Measurements from ENCODE around the gene SENP1. TPM values are rescaled to one million over a fixed set of nuclear protein-coding genes. Genes with fewer than 3 reads are reported as not detected.

SENP1 gene
- total and polyA plus RNA-seq, 2 of the 4 experiments (the other 2 are of a cell fraction), result 7.2 to 25.3 TPM

DNA sequence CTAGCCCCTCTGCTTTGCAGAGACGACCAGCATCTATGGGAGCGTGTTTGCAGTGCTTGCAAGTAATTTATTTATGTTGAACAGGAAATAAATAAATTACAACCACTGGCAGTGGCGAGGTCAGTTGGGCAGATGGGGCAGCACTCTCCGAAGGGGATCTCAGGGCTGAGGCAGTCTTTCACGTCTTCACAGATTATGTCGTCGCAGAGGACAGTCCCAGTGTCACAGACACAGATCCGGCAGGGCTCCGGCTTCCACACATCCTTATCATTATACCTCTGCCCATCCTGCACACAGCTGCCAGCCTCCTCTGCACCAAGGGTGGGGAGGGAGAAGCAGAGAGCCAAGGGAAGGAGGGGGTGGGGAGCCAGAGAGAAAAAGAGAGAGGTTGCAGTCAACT is 106.1 kb downstream of the SENP1 start:
- in situ Hi-C loops (cut with MboI; ENCODE audit: low sequenced_read_pairs), result no loop called here
- no peak overlapping the region for H3K4ac ChIP-seq (ENCODE audit: low read depth, low read length)
- dilution Hi-C loops (cut with HindIII; ENCODE audit: low sequenced_read_pairs, unreplicated experiment), result no loop called here

More for the DNA sequence above, 106.1 kb downstream of the SENP1 start:
- Histone ChIP-seq H3K4me3 (ENCODE audit: insufficient read depth, low read depth, low read length) (no peak overlapping the region), H4K20me1 (ENCODE audit: insufficient read depth, low read length) (peaks cover 6% of the 10 kb centered on the region; the same call in 1 of the 2 replicates), H3K4me1 (ENCODE audit: control insufficient read depth, insufficient read depth, low read length) (peaks cover 4% of the 10 kb centered on the region; the same call in 1 of the 2 replicates), H3K27me3 (ENCODE audit: control insufficient read depth, insufficient read depth, low read length) (peaks cover 76% of the 10 kb centered on the region), H3K23ac (ENCODE audit: low read depth, low read length) (no peak overlapping the region), H4K5ac (ENCODE audit: low read depth, low read length) (no peak overlapping the region), H3K79me1 (ENCODE audit: low read depth in 1 of 2, low read length in 2 of 2) (no peaks in the 10 kb centered on the region), H4K8ac (ENCODE audit: low read depth in 2 of 2, low read length in 2 of 2) (no peak overlapping the region), H3K14ac (replicated peaks; ENCODE audit: low read depth, low read length) (no peak overlapping the region), H2BK15ac (ENCODE audit: low read depth, low read length) (no peak overlapping the region), H2AK9ac (replicated peaks; ENCODE audit: low read depth, low read length, poor library complexity) (no peak overlapping the region), H3K36me3 (ENCODE audit: control insufficient read depth, insufficient read depth, low read length) (no peaks in the 10 kb centered on the region), H2BK5ac (ENCODE audit: low read depth, low read length, poor library complexity, severe bottlenecking) (no peak overlapping the region), H2BK120ac (ENCODE audit: low read depth, low read length) (no peak overlapping the region), H3K4me2 (ENCODE audit: low read depth, low read length) (no peak overlapping the region), H3K56ac (ENCODE audit: extremely low read depth, insufficient read depth, low read length) (no peak overlapping the region), H2BK20ac (ENCODE audit: low read depth, low read length) (no peak overlapping the region), H3K9me1 (ENCODE audit: insufficient read depth, low read length) (no peaks in the 10 kb centered on the region), H3K9me3 (ENCODE audit: control insufficient read depth, insufficient read depth, low read length) (no peaks in the 10 kb centered on the region), H3K18ac (ENCODE audit: low read depth, low read length) (no peak overlapping the region), H3K9ac (ENCODE audit: low read depth, low read length) (no peak overlapping the region), H4K91ac (ENCODE audit: insufficient read depth, low read depth, low read length) (no peak overlapping the region), H2AFZ (replicated peaks; ENCODE audit: low read length, poor library complexity) (no peak overlapping the region), H3K27ac (ENCODE audit: insufficient read depth, low read length) (no peak overlapping the region), H2AK5ac (ENCODE audit: low read depth, low read length) (no peak overlapping the region)
- ATAC-seq (ENCODE audit: low read depth), result no peak
- TF ChIP-seq, protein P1, sequence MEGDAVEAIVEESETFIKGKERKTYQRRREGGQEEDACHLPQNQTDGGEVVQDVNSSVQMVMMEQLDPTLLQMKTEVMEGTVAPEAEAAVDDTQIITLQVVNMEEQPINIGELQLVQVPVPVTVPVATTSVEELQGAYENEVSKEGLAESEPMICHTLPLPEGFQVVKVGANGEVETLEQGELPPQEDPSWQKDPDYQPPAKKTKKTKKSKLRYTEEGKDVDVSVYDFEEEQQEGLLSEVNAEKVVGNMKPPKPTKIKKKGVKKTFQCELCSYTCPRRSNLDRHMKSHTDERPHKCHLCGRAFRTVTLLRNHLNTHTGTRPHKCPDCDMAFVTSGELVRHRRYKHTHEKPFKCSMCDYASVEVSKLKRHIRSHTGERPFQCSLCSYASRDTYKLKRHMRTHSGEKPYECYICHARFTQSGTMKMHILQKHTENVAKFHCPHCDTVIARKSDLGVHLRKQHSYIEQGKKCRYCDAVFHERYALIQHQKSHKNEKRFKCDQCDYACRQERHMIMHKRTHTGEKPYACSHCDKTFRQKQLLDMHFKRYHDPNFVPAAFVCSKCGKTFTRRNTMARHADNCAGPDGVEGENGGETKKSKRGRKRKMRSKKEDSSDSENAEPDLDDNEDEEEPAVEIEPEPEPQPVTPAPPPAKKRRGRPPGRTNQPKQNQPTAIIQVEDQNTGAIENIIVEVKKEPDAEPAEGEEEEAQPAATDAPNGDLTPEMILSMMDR (conservative IDR thresholded peaks at IDR 0.05; ENCODE audit: low read depth, low read length), result no peak
- no peak for TF ChIP-seq FOS (IDR thresholded peaks at IDR 0.05; ENCODE audit: low read depth, low read length)
- no peak for TF ChIP-seq RFX5 (IDR thresholded peaks at IDR 0.05; ENCODE audit: low read depth, low read length)
- TF ChIP-seq POLR2A (IDR thresholded peaks at IDR 0.05; ENCODE audit: low read depth, low read length), result no peak
- no peak for TF ChIP-seq CEBPB (IDR thresholded peaks at IDR 0.05; ENCODE audit: low read depth, low read length)
- no peak for TF ChIP-seq MAFK (IDR thresholded peaks at IDR 0.05; ENCODE audit: low read depth, low read length)
- TF ChIP-seq, protein P2, sequence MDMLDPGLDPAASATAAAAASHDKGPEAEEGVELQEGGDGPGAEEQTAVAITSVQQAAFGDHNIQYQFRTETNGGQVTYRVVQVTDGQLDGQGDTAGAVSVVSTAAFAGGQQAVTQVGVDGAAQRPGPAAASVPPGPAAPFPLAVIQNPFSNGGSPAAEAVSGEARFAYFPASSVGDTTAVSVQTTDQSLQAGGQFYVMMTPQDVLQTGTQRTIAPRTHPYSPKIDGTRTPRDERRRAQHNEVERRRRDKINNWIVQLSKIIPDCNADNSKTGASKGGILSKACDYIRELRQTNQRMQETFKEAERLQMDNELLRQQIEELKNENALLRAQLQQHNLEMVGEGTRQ (IDR thresholded peaks at IDR 0.05; ENCODE audit: low read depth, low read length), result no peak
- TF ChIP-seq CHD1 (IDR thresholded peaks at IDR 0.05; ENCODE audit: low read depth, low read length), result no peak
- TF ChIP-seq RCOR1 (IDR thresholded peaks at IDR 0.05; ENCODE audit: insufficient replicate concordance, low read length), result no peak
- TF ChIP-seq MAZ (IDR thresholded peaks at IDR 0.05; ENCODE audit: borderline replicate concordance, low read depth, low read length), result no peak
- TF ChIP-seq SMC3 (IDR thresholded peaks at IDR 0.05; ENCODE audit: low read depth, low read length), result no peak
- no peak for TF ChIP-seq RAD21 (IDR thresholded peaks at IDR 0.05; ENCODE audit: low read length)
- TF ChIP-seq NFE2L2 (IDR thresholded peaks at IDR 0.05; ENCODE audit: low read depth, low read length), result no peak
- TF ChIP-seq MXI1 (IDR thresholded peaks at IDR 0.05; ENCODE audit: borderline replicate concordance, low read depth, low read length), result no peak
- TF ChIP-seq, protein P3, sequence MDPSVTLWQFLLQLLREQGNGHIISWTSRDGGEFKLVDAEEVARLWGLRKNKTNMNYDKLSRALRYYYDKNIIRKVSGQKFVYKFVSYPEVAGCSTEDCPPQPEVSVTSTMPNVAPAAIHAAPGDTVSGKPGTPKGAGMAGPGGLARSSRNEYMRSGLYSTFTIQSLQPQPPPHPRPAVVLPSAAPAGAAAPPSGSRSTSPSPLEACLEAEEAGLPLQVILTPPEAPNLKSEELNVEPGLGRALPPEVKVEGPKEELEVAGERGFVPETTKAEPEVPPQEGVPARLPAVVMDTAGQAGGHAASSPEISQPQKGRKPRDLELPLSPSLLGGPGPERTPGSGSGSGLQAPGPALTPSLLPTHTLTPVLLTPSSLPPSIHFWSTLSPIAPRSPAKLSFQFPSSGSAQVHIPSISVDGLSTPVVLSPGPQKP (IDR thresholded peaks at IDR 0.05; ENCODE audit: borderline replicate concordance, low read depth, low read length), result no peak
- ChIA-PET POLR2A (ENCODE audit: unreplicated experiment) (no interaction called here), CTCF (no interaction called here)
- WGBS, 2 experiments (ENCODE audit: extremely low coverage in 2 of 2, insufficient read length in 1 of 2), result 60% methylated on average over 1 of the region's 9 CpGs; no CpG with 5 or more reads in 1 of the 2 experiments
- BruUV-seq (replicated peaks), result no TSS peak
- intact Hi-C loops (cut with micrococcal nuclease), result no loop called here
- DNase-seq, result no peak

All from IMR-90 (cell line).